Right lobe of liver (tissue), 4 donors: ENCODE measurements around the gene WDR35.

Experiments
- CTCF ChIP-seq, 4 donors: fragments of 200-600 bp in 3 of 4; fragments of 450-650 bp in 1 of 4; IDR thresholded peaks; one replicate each; pipeline versions ENCODE4 v1.5.1 to v1.8.0; 2016 to 2022; ENCODE audit warnings: antibody characterized with exemption in 4 of 4, mild to moderate bottlenecking in 2 of 4
- POLR2A ChIP-seq: fragments of 450-650 bp; IDR thresholded peaks from one replicate; pipeline ENCODE4 v1.6.1; 2017; ENCODE audit warnings: antibody characterized with exemption, mild to moderate bottlenecking
- donor health status: DM: no; HTN: no; CAD: no.
- donor health status: DM: no; HTN: no; CAD: no.
- donor health status: DM: no; HTN: yes; CAD: no.

GRCh38 chr2:19937004-19937403 lies 52.9 kb downstream of the WDR35 start:
- no peak for TF ChIP-seq POLR2A
- TF ChIP-seq CTCF (IDR thresholded peaks at IDR 0.05), result no peak
